GM18505 (cell line): ENCODE results near the gene GSTM4.
"Not testable (repeated sequence)": the region's sequence is repeated elsewhere in the genome, so short reads cannot be mapped to it uniquely, and the experiment has no call there.

ENCODE experiments used
- ATAC-seq: cut with Tn5 transposase; IDR thresholded peaks from one replicate; pipeline ENCODE4 v1.9.1; 2021; ENCODE audit not compliant: unreplicated experiment
- POLR2A ChIP-seq: IDR thresholded peaks from 4 replicates; pipeline ENCODE4 v1.6.1; 2011; ENCODE audit warnings: borderline replicate concordance; ENCODE audit not compliant: insufficient read depth, insufficient read length; ENCODE audit errors: extremely low read depth

The GSTM4 gene

DNA sequence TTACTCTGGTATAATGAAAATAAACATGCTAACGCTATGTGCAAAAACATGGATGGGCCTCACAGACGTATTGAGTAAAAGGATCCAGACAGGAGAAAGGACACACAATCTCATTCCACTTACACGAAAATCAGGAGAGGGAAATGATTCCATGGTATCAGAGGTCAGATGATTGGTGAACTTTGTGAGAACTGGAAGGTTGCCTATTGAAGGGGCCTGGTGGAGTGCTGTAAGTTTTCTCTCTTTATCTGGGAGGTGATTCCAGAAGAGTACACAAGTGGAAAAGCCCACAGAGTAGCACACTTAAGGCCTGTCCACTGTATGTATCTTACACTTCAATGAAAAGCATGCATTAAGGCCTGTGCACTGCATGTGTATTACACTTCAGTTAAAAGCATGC is 21.6 kb downstream of the GSTM4 start:
- no peak for TF ChIP-seq POLR2A
- ATAC-seq = no peak

DNA sequence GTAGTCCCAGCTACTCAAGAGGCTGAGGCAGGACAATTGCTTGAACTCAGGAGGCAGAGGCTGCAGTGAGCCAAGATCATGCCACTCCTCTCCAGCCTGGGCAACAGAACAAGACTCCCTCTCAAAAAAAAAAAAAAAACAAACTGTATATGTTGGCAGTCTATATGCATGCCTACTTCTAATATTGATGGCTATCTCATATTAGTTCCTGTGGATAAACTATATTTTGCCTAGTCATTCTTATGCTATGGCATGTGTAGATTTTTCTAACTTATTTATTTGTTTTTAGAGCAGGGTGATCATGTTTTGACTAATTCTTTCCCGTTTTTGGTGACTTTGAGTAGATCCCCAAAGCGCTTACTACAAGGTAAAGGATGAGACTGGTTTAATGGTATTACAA is 22.7 kb downstream of the GSTM4 start:
- ATAC-seq = not testable (repeated sequence)

DNA sequence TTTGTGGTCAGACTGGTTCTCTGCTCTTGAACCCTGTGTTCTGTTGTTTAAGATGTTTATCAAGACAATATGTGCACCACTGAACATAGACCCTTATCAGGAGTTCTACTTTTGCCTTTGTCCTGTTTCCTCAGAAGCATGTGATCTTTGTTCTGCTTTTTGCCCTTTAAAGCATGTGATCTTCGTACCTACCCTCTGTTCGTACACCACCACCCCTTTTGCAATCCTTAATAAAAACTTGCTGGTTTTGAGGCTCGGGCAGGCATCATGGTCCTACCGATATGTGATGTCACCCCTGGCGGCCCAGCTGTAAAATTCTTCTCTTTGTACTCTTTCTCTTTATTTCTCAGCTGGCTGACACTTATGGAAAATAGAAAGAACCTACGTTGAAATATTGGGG is 28.9 kb downstream of the GSTM4 start:
- not testable (repeated sequence) for ATAC-seq

DNA sequence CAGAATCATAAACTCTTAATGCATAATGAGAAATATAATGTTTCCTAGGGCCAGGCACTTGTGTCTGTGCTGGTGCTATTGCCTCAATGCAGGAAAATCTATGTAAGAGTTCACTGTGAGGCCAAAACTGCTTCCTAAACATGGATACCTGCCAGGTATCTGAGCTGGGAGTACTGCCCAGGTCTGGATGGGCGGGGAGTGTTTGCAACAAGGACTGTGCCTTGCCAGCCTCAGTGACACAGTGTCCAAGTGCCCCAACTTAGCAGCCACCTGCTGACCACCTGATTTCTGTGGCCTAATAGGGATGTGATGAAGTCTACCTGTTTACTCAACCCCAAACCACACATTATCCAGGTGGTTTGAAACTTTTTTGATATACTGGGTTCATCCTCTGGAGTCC is 29.5 kb downstream of the GSTM4 start:
- ATAC-seq = not testable (repeated sequence)

DNA sequence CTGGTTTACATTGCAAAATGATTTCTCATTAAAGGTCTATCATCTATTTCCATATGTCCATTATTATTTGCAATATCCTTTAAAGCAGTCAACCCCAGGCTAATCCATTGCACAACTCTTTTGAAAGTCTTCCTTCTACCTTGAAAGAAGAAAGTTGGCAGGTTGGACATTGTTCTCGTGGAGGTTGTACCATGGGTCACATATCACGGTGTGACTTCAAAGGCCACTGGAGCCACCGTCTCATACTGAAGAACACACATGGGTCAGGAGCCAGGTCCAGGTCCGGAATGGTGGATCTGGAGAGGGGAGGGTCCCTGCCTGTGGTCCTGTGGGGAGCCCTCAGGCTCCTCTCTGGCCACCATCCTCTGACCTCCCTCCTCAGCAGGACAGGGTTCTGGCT is 30.0 kb downstream of the GSTM4 start:
- not testable (repeated sequence) for ATAC-seq

DNA sequence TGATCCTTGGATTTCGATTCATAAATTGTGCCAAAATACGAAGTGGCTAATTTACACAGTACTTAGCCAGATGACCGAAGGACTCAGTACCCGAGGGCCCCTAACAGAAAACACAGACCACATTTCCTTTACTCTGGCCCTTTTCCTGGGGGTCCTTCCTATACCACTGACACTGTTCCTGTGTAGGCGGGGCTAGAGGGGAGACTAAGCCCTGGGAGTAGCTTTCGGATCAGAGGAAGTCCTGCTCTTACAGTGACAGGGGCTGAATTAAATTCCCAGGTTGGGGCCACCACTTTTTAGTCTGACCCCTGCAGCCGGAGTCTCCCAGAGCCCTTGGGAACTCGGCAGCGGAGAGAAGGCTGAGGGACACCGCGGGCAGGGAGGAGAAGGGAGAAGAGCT is 31.2 kb downstream of the GSTM4 start:
- ATAC-seq = not testable (repeated sequence)

DNA sequence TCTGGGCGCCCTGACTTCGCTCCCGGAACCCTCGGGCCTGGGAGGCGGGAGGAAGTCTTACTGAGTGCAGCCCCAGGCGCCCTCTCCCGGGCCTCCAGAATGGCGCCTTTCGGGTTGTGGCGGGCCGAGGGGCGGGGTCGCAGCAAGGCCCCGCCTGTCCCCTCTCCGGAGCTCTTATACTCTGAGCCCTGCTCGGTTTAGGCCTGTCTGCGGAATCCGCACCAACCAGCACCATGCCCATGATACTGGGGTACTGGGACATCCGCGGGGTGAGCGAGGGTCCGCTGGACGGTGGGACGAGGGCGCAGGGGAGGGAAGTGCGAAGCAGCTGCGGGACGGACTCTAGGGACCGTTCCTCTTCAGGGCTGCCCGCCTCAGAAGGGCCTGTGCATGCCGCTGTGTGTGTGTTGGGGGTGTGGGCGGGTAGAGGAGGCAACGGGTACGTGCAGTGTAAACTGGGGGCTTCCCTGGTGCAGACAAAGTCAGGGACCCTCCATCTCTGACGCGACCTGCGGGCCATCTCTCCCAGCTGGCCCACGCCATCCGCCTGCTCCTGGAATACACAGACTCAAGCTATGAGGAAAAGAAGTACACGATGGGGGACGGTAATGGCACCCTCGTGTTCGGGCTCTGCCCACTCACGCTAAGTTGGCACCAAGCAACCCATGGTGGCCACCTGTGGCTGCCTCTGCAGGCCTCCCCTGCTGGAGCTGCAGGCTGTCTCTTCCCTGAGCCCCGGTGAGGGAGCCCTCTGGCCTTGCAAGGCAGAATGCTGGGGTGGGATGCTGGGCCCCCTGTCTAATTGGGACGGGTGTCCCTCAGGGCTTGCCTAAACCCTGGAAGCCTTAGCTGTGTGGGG is 32.0 kb downstream of the GSTM4 start, which contains the start of gene GSTM1:
Gene GSTM1, plus strand, starts transcription at position 177 of the 859 bp plus-strand sequence. Its CDS starts 57 bp downstream, at position 234.
- TF ChIP-seq POLR2A = no peak
- no peak for ATAC-seq

DNA sequence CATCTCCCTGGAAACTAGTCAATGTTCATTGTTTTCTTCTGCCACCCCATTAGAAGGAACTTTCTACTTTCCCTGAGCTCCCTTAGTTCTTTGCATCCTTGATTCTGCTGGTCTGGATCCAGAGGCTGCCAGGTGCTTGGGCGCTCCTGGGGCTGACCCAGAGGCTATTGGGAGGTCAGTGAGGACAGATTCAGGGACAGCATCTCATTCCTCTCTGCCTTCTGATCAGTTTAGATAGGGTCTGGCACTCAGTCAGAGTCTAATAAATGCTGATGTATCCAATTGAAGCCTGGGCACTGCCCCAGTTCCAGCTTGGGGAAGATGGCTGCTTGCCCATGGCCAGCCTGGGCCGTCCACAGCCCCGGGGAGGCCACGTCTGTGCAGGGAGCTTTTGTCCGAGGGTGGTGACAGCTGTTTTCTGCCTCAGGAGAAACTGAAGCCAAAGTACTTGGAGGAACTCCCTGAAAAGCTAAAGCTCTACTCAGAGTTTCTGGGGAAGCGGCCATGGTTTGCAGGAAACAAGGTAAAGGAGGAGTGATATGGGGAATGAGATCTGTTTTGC is 34.0 kb downstream of the GSTM4 start:
- no peak for ATAC-seq
- no peak for TF ChIP-seq POLR2A

DNA sequence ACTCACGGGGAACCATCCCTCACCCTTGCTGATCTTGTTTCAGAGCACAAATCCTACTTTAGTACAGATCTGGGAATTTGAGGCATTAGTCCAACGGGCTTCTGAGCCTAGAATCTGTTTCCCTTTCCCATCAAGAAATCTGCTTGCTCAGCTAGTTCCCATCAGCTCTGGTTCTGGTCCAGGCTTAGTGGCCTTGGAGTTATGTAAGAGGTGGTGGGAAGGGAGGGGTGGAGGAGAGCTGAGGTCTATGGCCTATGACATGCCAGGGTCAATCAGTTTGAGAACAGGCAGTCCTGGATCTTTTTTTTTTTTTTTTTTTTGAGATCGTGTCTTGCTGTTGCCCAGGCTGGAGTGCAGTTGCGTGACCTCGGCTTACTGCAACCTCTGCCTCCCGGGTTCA is 35.9 kb downstream of the GSTM4 start:
- no peak for ATAC-seq
- no peak for TF ChIP-seq POLR2A

DNA sequence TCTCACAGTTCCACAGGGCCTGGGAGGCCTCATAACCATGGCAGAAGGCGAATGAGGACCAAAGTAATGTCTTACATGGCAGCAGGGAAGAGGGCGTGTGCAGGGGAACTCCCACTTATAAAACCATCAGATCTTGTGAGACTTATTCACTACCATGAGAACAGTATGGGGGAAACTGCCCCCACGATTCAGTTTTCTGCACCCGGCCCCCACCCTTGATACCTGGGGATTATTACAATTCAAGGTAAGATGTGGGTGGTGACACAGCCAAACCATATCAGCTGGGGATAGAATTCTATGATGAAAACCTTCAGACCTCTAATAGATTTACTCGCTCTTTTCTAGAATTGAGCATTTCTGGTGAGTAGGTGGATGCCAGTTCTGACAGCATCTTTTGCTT is 38.5 kb downstream of the GSTM4 start:
- ATAC-seq = not testable (repeated sequence)

DNA sequence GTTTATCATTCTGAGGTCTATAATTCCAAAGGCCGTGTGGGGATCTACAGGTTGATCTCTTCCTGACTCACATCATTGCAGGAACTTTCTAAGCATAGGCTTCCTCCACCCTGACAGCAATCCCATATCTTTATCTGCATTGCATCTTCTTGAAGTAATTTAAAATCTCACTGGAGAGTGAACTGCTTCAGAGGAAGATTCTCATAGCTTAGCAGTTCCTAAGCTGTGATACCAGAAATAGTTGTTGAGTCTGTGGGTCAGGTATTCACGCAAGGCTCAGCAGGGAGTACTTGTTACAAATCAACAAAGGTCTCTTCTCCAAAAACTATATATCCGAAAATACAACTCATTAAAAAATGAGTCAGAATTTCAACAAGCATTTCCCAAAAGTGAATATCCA is 39.2 kb downstream of the GSTM4 start:
- ATAC-seq = not testable (repeated sequence)

DNA sequence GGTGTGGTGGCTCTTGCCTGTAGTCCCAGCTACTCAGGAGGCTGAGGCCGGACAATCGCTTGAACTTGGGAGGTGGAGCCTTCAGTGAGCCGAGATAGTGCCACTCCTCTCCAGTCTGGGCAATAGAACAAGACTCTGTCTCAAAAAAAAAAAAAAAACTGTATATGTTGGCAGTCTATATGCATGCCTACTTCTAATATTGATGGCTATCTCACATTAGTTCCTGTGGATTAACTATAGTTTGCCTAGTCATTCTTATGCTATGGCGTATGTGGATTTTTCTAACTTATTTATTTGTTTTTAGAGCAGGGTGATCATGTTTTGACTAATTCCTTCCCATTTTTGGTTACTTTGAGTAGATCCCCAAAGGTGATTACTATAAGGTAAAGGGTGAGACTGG is 41.2 kb downstream of the GSTM4 start:
- no peak for ATAC-seq
- no peak for TF ChIP-seq POLR2A

DNA sequence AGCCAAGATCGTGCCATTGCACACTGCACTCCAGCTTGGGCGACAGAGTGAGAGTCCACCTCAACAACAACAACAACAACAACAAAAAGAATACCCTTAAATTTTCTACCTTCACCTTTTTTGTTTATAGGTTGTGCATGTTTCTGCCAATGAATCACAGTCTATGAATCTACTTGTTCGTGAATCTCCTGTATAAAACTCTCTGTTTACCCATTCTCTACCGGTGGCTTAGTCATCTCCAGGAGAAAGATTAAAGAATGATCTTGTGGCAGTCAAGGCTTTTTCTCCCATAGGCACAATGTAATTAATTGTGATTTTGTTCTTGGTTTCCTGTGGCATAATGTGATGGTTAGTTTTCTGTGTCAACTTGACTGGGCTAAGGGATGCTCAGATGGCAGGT is 42.0 kb downstream of the GSTM4 start:
- not testable (repeated sequence) for ATAC-seq

DNA sequence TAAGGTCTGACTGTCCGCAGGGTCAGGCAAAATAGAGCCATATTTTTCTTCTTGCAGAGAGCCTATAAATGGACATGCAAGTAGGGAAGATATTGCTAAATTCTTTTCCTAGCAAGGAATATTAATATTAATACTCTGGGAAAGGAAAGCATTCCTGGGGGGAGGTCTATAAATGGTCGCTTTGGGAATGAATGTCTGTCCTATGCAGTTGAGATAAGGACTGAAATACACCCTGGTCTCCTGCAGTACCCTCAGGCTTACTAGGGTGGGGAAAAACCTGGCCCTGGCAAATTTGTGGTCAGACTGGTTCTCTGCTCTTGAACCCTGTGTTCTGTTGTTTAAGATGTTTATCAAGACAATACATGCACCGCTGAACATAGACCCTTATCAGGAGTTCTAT is 47.0 kb downstream of the GSTM4 start:
- ATAC-seq = not testable (repeated sequence)

DNA sequence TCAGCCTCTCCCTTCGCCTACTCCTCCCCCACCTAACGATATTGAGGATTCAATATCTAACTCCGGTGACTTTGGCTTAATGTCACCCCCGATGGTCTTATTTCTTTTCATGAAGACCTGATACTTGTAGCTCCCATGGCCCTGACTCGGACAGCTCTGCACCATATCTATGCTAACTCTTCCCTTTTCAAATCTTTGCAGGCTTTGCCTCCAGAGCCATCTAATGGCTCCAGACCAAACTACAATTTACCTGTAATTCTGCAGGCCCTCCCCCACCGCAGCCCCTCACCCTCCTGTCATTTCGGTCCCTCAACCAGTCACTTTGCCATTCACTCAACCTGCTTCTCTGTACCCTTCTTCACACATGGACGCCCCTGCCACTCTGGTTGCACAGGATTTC is 48.3 kb downstream of the GSTM4 start:
- no peak for TF ChIP-seq POLR2A
- no peak for ATAC-seq
